Panc1 (cell line): Measurements from ENCODE around the gene GSTM5. TPM values are rescaled to one million over a fixed set of nuclear protein-coding genes. Genes with fewer than 3 reads are reported as not detected.
A peak's percentile ranks its signal among the peaks of the same experiment; 100 is the strongest.

Experiments used
- ATAC-seq: fragments of 200-7000 bp; cut with Tn5 transposase; 2 replicates; pipeline ENCODE4 v1.9.1; 2020; ENCODE audit warnings: mild to moderate bottlenecking, moderate library complexity
- BruUV-seq: library from RNA; stranded (reverse); fragments of 400-500 nt; replicated peaks from 2 replicates; lab custom pipeline; 2021; lab: Mats Ljungman, UMichigan
- CTCF ChIA-PET: fragments of 300-600 bp; sonication (Branson Sonifier 250); formaldehyde crosslinking; loops from one replicate; lab custom pipeline; 2022; ENCODE audit warnings: antibody characterized with exemption; lab: Charles Lee
- POLR2A ChIA-PET: fragments of 300-600 bp; sonication (Branson Sonifier 250); formaldehyde crosslinking; loops from one replicate; lab custom pipeline; 2022; ENCODE audit warnings: antibody characterized with exemption; lab: Charles Lee
- DNase-seq: peaks from one replicate; pipeline ENCODE4 v3.0.0-alpha.2; 2010; ENCODE audit warnings: low read depth, low spot score
- H3K27ac ChIP-seq: 2 replicates; pipeline ENCODE4 v1.5.1; 2011; ENCODE audit warnings: mild to moderate bottlenecking, low read length, inconsistent platforms
- H3K27me3 ChIP-seq: fragments of 200-500 bp; sonication (Bioruptor generic); 2 replicates; pipeline ENCODE4 v1.6.0; 2014; ENCODE audit warnings: low read length, inconsistent platforms; ENCODE audit not compliant: control insufficient read depth, insufficient read depth
- H3K36me3 ChIP-seq: fragments of 200-500 bp; sonication (Bioruptor generic); 2 replicates; pipeline ENCODE4 v1.5.1; 2014; ENCODE audit warnings: inconsistent platforms, mild to moderate bottlenecking, low read length, moderate library complexity; ENCODE audit not compliant: control insufficient read depth, insufficient read depth
- H3K4me1 ChIP-seq: 2 replicates; pipeline ENCODE4 v1.5.1; 2011; ENCODE audit warnings: inconsistent platforms, mild to moderate bottlenecking, low read length, moderate library complexity; ENCODE audit not compliant: control insufficient read depth, insufficient read depth
- H3K4me3 ChIP-seq, 2 experiments: 2 replicates each; pipeline ENCODE4 v1.5.1; 2011 to 2012; ENCODE audit warnings: low read depth in 2 of 2, low read length in 2 of 2, mild to moderate bottlenecking in 2 of 2, inconsistent platforms in 1 of 2, moderate library complexity in 1 of 2
- H3K9me3 ChIP-seq: fragments of 200-500 bp; sonication (Bioruptor generic); 2 replicates; pipeline ENCODE4 v1.5.1; 2014; ENCODE audit warnings: low read depth, mild to moderate bottlenecking, inconsistent platforms, low read length, moderate library complexity; ENCODE audit not compliant: control insufficient read depth, insufficient read depth
- POLR2AphosphoS5 ChIP-seq: IDR thresholded peaks from 2 replicates; pipeline ENCODE4 v1.6.1; 2012; ENCODE audit warnings: mild to moderate bottlenecking, low read depth, low read length, moderate library complexity
- SIN3A ChIP-seq: IDR thresholded peaks from 2 replicates; pipeline ENCODE4 v1.6.1; 2012; ENCODE audit warnings: low read depth, mild to moderate bottlenecking, low read length, moderate library complexity, borderline replicate concordance; ENCODE audit not compliant: insufficient read depth
- TCF7L2 ChIP-seq: IDR thresholded peaks from 2 replicates; pipeline ENCODE4 v1.6.1; 2011; ENCODE audit warnings: mild to moderate bottlenecking, low read depth, low read length, inconsistent platforms
- in situ Hi-C: cut with HindIII; loops from 2 replicates; pipeline ENCODE4 v1.10.0; 2016; ENCODE audit warnings: low sequenced_read_pairs, low pct_unique_long_range_greater_than_20kb
- intact Hi-C: fragments of 100-400 bp; cut with micrococcal nuclease; formaldehyde crosslinking; loops from one replicate; pipeline ENCODE4 v1.10.0; 2022; ENCODE audit not compliant: unreplicated experiment
- total RNA-seq: library from RNA; stranded (reverse); gene quantifications from one replicate; pipeline ENCODE4 v1.2.1, GENCODE V29; 2021; ENCODE audit not compliant: unreplicated experiment
- TF ChIP-seq, protein P1 (sequence below): fragments of 450-650 bp; IDR thresholded peaks from 2 replicates; pipeline ENCODE4 v1.5.1; 2017; ENCODE audit warnings: mild to moderate bottlenecking
- TF ChIP-seq, protein P2 (sequence below), 2 experiments: IDR thresholded peaks; 2 replicates each; pipeline ENCODE4 v1.6.1; 2011 to 2012; ENCODE audit warnings: low read depth in 2 of 2, control low read depth in 1 of 2, low read length in 1 of 2, mild to moderate bottlenecking in 1 of 2, moderate library complexity in 1 of 2; ENCODE audit not compliant: insufficient read depth in 1 of 2

Gene GSTM5
- total RNA-seq, 1 experiment from 2014 or later: not detected

DNA sequence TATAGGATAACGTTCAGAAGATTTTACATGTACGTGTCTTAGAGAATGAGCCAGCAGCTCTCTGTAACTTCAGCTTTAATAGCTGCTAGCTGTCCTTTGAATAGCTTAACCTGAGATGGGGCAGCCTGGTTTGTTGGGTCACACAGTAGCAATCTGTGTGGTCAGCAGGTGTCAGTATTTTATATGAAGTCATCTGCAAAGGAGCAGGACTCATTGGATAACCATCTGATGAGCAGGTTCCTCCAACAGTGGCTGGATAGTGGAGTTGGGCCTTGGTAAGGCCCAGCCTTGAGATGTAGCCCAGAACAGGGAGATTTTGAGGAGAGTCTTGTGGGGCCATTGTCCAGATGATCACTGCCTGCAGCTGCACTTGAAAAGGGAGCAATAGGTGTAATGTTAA lies 6.4 kb downstream of the GSTM5 start:
- ATAC-seq (peak; percentile 89), DNase-seq (no peak)
- no peak overlapping the region for H3K27ac ChIP-seq
- intact Hi-C loops: no loop called here
- CTCF ChIA-PET: interaction anchor here (1.4 kb wide), 1 partner anchor 56 kb away, joined by 6 read pairs; no protein-coding TSS in a partner anchor
- in situ Hi-C loops: no loop called here
- no TSS peak for BruUV-seq
- TF ChIP-seq, protein P1, sequence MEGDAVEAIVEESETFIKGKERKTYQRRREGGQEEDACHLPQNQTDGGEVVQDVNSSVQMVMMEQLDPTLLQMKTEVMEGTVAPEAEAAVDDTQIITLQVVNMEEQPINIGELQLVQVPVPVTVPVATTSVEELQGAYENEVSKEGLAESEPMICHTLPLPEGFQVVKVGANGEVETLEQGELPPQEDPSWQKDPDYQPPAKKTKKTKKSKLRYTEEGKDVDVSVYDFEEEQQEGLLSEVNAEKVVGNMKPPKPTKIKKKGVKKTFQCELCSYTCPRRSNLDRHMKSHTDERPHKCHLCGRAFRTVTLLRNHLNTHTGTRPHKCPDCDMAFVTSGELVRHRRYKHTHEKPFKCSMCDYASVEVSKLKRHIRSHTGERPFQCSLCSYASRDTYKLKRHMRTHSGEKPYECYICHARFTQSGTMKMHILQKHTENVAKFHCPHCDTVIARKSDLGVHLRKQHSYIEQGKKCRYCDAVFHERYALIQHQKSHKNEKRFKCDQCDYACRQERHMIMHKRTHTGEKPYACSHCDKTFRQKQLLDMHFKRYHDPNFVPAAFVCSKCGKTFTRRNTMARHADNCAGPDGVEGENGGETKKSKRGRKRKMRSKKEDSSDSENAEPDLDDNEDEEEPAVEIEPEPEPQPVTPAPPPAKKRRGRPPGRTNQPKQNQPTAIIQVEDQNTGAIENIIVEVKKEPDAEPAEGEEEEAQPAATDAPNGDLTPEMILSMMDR: peak; percentile 40
- TF ChIP-seq SIN3A (no peak), POLR2AphosphoS5 (no peak)
- TF ChIP-seq, protein P2, sequence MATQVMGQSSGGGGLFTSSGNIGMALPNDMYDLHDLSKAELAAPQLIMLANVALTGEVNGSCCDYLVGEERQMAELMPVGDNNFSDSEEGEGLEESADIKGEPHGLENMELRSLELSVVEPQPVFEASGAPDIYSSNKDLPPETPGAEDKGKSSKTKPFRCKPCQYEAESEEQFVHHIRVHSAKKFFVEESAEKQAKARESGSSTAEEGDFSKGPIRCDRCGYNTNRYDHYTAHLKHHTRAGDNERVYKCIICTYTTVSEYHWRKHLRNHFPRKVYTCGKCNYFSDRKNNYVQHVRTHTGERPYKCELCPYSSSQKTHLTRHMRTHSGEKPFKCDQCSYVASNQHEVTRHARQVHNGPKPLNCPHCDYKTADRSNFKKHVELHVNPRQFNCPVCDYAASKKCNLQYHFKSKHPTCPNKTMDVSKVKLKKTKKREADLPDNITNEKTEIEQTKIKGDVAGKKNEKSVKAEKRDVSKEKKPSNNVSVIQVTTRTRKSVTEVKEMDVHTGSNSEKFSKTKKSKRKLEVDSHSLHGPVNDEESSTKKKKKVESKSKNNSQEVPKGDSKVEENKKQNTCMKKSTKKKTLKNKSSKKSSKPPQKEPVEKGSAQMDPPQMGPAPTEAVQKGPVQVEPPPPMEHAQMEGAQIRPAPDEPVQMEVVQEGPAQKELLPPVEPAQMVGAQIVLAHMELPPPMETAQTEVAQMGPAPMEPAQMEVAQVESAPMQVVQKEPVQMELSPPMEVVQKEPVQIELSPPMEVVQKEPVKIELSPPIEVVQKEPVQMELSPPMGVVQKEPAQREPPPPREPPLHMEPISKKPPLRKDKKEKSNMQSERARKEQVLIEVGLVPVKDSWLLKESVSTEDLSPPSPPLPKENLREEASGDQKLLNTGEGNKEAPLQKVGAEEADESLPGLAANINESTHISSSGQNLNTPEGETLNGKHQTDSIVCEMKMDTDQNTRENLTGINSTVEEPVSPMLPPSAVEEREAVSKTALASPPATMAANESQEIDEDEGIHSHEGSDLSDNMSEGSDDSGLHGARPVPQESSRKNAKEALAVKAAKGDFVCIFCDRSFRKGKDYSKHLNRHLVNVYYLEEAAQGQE (IDR thresholded peaks at IDR 0.05; ENCODE audit: insufficient read depth in 1 of 2, low read depth in 2 of 2, low read length in 1 of 2): no peak
- no peaks in the 10 kb centered on the region for H3K27me3 ChIP-seq
- no peaks in the 10 kb centered on the region for H3K36me3 ChIP-seq
- no peak overlapping the region for H3K4me3 ChIP-seq
- POLR2A ChIA-PET: no interaction called here
- H3K4me1 ChIP-seq: no peaks in the 10 kb centered on the region
- H3K9me3 ChIP-seq: no peaks in the 10 kb centered on the region

DNA sequence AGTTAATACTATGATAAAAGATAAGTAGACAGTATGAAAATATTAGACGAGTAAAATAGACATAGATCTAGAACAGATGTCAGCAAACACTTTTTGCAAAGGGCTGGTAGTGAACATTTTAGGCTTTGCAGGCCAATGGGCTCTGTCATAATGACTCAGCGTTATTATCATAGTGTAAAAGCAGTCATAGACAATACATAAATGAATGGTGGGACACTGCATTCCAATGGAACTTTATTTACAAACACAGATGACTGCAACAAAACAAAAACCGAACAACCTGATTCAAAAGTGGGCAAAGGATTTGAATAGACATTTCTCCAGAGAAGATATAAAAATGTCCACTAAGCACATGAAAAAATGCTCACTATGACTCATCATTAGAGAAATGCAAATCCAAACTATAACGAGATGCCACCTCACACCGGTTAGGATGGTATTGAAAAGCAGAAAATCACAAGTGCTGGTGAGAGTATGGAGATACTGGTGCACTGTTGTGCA lies 7.3 kb downstream of the GSTM5 start:
- no TSS peak for BruUV-seq
- ChIA-PET CTCF (no interaction called here), POLR2A (no interaction called here)
- intact Hi-C loops: no loop called here
- in situ Hi-C loops: no loop called here
- DNase-seq (no peak), ATAC-seq (no peak)
- Histone ChIP-seq H3K27ac (no peak overlapping the region), H3K27me3 (no peaks in the 10 kb centered on the region), H3K4me1 (no peaks in the 10 kb centered on the region), H3K9me3 (no peaks in the 10 kb centered on the region), H3K36me3 (no peaks in the 10 kb centered on the region), H3K4me3 (no peak overlapping the region)
- TF ChIP-seq POLR2AphosphoS5 (no peak), SIN3A (no peak), TCF7L2 (no peak)
- TF ChIP-seq, protein P1: no peak
- TF ChIP-seq, protein P2 (IDR thresholded peaks at IDR 0.05; ENCODE audit: insufficient read depth in 1 of 2, low read depth in 2 of 2, low read length in 1 of 2): no peak
